Islet precursor cell (in vitro differentiated cells): ENCODE data around the gene SLC9A3.

ENCODE experiments used
- DNase-seq: peaks from one replicate; pipeline ENCODE4 v3.0.0-alpha.2; 2018

The SLC9A3 gene

DNA sequence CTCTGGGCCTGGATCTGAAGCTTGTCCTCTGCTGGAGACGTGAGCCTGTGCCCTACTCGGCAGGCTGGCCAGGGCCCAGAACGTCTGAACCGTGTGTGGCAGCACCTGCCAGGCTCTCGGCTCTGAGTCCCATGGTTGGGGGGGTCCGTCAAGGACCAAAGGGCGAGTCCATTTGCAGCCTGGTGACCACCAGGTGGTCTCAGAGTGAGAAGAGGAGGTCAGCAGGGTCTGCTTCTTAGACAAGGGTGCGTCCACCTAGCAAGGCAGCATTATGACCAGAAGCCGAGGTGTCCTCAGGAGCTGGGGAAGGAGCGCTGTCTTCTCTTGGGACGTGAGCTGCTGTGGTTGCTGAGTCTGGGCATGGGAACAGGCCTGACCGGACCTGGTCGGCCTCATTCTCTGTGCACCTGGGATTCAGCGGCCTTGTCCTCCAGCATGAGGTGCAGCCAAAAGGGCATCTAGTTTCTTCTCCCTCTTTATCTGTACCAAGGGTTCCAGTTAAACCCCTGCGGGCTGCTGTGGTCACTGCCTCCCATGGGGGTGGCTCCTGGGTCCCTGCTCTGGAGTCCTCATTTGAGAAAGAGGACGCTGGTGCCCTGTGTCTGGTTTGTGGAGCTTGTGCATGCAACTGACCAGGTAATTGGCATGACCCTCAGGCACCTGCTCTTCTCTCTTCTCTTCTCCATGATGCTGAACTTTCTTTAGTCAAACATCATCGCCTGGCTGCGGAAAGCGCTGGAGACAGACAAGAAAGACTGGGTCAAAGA lies 66.9 kb downstream of the SLC9A3 start:
- peak; percentile 47 for DNase-seq

DNA sequence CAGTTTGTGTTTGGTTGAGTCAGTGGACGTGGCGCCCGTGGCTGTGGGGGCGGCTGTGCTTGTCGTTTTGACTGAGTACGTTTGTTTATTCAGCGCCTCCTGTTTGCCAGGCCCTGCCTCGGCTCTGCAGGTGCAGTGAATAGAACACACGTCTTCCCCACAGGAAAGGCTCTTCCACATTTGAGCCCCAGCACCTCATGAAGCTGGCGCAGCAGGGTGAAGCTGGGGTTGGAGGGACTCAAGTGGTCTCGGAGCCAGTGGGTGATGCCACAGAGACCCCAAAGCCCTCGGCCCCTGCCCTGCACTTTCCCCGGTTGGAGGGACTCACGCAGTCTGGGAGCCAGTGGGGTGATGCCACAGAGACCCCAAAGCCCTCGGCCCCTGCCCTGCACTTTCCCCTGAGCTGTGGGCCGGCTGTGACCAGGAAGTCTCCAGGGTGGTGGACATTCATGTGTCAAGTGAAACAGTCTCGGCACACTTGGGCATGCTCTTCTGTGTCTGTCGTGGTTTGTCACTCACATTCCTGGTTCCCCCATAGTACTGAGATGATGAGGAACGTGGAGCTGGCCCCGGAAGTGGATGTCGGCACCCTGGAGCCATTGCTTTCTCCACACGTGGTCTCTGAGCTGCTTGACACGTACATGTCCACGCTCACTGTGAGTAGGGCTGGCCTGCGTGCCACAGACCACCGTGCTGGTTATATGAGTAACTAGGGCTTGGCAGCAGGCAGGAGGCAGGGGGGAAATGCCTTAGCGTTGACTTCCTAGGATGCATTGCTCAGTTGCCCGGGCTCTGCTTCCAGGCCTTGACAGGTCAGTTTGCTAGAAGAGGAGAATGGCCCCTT lies 67.7 kb downstream of the SLC9A3 start:
- DNase-seq, result peak; percentile 43

DNA sequence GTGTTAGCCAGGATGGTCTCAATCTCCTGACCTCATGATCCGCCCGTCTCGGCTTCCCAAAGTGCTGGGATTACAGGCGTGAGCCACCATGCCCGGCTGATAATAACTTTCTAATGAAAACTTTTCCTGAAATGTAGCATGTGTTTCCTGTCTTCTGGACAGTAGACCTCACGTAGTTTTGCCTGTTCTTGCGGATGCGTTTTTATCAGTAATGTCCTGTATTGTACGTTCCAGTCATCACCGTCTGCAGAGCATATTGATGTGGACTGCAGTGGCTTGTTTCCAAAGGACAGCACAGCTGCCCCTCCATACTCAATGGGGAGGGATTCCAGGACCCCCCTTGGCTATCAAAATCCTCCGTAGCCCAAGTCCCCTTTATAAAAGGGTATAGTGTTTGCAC lies 68.4 kb downstream of the SLC9A3 start:
- no peak for DNase-seq

DNA sequence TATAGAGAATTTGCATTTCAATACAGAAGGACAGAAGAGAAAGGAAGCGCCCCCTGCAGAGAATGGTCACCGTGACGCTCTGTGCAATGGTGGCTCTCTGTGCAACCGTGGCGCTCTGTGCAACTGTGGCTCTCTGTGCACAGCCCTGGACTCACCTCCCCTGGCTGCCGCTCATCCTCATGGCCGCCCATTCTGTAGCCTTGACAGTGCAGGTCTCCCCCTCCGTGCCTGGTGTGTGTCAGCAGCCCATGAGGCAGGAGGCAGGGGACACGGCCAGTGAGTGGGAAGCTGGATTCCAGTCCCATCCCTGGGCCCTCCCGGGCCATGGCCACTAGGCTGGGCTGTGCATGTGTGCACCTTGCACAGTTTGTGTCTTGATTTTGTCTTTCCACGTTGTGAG lies 69.3 kb downstream of the SLC9A3 start:
- DNase-seq, result no peak

DNA sequence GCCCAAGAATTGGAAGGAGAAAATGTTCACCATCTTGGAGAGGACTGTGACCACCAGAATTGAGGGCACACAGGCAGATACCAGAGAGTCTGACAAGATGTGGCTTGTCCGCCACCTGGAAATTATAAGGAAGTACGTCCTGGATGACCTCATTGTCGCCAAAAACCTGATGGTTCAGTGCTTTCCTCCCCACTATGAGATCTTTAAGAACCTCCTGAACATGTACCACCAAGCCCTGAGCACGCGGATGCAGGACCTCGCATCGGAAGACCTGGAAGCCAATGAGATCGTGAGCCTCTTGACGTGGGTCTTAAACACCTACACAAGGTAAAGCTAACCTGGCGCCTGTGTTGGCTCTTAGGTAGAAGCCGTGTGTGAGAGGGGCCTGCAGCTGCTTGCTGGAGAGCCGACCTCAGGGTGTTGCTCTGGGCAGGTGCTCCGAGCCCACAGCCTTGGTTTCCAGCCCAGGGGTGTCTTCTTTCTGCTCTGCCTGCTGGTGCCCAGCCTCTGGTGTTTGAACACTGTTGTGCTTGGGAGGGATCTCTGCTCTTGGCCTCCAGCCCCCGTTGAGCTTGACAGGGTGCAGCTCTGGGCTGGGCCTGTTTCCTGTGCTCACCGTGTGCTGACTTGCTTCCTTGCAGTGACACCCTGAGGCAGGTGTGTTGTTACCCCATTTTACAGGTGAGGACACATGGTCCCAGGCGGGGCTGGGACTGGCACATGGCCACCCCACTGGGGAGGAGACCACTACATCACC lies 70.3 kb downstream of the SLC9A3 start:
- no peak for DNase-seq

DNA sequence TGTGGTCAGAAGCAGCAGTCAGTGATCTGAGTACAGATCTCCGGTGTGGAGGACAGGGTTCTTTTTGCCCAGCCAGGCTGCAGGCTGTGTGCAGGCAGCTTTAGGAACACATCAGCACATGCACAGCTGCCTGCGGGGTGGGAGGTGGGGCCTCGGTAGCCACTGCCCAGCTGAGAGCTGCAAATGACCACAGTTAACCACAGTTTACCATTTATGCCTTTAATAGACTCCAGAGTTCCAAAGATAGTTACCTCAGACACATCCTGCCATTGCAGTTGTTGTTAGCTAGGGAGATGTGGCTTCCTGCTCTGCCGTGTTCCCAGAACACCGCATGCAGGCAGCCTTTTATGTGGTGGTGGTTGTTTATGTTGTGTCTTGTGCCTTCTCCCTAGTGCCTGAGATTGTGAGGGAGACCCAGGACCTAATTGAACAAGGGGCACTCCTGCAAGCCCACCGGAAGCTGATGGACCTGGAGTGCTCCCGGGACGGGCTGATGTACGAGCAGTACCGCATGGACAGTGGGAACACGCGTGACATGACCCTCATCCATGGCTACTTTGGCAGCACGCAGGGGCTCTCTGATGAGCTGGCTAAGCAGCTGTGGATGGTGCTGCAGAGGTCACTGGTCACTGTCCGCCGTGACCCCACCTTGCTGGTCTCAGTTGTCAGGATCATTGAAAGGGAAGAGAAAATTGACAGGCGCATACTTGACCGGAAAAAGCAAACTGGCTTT lies 71.1 kb downstream of the SLC9A3 start:
- DNase-seq, result peak; percentile 43

DNA sequence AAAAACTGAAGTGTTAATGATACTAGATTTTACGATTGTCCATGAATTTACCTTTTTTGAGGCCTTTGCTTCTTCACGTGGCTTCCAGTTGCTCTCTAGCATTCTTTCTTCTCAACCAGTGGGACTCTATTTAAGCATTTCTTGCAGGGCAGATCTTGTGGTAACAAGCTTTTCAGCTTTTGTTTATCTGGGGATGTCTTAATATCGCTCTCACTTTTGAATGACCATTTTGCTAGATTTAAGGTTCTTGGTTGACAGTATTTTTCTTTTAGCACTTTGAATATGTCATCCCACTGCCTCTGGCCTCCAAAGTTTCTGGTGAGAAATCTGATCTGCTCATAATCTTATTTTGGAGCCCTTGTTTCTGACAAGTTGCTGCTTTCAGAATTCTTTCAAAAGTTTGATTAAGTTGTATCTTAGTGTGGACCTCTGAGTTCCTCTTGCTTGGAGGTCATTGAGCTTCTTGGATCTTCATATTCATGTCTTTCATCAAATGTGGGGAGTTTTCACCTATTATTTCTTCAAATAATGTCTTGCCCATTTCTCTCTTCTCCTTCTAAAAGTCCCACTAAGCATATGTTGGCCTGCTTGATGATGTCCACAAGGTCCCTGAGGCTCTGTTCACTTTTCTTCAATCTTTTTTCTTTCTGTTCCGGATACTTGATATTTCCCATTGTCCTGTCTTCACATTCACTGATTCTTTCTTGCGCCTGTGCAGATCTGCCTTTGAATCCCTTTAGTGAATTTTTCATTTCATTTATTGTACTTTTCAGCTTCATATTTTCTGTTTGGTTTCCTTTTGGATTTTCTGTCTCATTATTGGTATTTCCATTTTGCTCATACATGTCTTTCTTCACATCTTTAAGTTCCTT lies 72.4 kb downstream of the SLC9A3 start:
- DNase-seq, result no peak

DNA sequence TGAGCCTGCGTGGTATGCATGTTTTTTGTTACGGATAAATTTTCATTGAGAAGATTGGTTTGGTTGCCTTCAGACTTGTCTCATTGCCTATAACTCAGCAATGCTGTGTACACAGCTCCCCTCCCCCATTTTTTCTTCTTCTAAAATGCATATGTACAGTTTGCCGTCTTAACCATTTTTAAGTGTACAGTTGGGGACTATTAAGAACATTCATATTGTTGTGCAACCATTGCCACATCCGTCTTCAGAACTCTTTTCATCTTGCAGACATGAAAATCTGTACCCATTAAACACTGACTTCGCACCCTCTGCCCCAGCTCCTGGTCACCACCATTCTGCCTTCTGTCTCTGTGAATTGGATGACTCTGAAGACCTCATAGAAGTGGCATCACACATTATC lies 75.1 kb downstream of the SLC9A3 start:
- DNase-seq, result no peak

DNA sequence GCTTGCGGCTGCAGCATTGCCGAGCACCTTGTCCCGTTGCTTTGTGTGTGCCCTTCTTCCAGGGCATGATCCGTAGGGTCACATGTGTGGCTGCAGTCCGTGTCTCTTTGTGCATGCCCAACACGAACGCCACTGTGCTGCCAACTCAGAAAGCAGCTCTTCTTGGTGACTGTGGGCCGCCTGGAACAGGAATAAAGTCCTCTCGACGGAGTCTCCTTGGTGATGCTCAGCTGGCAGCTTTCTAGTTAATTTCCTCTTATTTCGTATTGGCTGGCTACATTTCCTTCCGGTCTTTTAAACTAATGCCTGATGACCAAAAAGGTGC lies 75.5 kb downstream of the SLC9A3 start:
- no peak for DNase-seq

DNA sequence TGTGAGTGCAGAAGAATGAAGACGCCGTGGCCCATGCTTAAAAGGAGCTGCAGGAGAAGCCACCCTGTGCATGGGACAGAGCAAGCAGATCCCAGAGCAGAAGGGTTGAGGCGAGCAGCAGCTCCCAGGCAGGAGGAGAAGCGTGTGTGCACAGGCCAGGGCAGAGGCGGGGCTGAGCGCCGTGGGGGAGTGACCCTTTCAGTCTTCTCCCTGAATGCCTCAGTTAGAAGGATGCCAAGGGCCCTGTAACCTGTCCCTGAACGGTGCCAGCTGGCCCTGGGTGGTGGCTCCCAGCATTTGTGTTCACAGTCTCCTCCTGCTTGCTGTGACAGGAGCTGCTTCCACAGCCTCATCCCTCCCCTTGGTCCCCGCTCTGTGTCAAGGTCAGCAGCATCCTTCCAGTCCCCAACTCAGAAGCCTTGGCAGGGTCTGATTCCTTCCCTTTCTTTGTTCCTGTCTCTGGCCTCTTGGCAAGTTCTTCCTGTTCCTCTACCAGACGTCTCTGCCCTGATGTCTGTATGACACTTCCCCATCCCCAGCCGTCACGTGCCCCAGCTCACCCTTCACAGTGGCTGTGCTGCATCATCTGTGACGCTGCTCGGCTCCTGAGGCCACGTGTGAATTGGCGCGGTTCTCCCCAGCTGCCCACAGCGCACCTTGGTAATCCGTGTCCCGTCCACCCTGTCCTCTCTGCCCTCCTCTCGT lies 76.0 kb downstream of the SLC9A3 start:
- no peak for DNase-seq

DNA sequence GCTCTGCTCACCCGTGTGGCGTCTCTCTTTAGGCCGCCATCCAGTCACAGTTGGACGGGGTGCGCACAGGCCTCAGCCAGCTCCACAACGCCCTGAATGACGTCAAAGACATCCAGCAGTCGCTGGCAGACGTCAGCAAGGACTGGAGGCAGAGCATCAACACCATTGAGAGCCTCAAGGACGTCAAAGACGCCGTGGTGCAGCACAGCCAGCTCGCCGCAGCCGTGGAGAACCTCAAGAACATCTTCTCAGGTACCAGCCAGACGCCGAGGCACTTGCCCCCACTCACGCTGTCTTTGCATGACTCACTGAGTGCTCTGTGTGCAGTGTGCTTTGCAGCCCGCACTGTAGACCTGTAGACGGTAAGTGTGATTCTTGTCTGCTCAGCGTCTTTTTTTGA lies 76.7 kb downstream of the SLC9A3 start:
- DNase-seq, result peak; percentile 49

DNA sequence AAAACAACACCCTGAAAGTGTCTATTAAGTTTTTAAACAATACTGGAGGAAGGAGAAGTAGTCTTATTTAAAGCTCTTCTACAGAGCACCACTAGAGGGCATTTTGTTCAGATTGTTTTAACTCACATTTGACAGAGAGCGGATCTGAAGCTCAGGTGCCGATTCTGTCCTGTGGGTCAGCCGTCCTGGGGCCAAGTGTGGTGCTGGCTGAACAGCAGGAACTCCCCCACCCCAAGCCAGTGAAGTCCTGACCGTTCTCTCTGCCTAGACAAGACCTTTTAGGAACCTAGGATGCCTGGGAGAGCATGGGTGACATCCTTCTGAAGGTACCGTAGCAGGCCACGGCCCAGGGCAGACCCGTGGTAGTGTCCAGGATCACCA lies 77.4 kb downstream of the SLC9A3 start:
- DNase-seq, result peak; percentile 42

DNA sequence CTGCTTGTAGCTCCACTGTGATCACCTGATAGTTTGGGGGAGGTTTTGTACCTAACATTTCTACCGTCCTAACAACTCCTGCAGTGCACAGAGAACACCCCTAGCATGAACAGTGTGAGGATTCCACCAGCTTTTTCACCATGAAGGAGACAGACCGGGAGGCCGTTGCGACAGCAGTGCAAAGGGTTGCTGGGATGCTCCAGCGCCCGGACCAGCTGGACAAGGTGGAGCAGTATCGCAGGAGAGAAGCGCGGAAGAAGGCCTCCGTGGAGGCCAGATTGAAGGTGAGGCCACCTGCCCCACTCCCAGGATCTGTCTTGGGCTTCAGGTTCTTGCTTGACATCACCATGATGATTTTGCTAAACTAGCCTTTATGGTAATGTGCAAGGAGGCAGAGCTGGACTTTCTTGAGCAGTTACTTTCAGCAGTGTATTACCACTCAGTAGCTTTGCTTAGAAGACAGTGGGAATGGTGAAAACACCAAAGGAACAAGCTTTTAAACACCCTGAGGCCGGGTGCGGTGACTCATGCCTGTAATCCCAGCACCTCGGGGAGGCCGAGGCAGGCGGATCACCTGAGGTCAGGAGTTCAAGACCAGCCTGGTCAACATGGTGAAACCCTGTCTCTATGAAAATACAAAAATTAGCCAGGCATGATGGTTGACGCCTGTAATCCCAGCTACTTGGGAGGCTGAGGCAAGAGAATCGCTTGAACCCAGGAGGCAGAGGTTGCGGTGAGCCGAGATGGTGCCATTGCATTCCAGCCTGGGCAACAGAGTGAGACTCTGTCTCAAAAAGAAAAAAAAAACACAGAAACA lies 78.0 kb downstream of the SLC9A3 start:
- DNase-seq, result no peak

DNA sequence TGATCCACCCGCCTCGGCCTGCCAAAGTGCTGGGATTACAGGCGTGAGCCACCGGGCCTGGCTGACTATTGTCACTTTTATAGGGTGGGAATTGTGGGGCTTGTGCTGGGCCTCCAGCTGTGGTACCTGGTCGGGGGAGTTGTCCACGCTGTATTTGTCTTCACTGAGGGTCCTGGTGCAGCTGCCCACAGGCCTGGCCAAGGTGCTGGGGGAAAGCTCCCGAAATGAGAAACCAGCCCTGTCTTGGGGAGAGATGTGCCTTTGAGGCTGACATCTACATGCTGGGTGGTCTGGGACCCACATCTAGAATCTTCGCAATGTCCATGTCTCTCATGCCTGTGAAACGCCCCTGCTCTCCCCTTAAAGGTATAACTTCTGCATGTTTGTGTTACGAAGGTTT lies 78.7 kb downstream of the SLC9A3 start:
- no peak for DNase-seq

DNA sequence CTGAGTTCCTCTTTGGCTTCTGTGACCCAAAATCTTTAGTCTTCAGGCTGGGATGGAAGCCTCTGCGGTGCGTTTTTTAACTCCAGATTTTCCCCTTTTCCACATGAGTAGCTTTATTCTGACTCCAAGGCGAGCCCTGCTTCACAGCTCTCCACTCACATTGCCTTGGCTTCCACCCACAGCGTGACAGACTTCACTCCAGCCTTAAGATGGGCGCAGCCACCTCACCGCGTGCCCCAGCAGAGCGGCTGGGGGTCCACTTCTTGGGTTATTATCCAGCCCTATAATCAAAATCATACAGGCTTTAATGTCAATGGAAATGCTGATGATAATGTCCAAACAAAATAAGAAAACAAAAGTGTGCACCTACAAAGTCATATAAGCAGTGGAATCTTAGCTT lies 80.0 kb downstream of the SLC9A3 start:
- DNase-seq, result no peak

DNA sequence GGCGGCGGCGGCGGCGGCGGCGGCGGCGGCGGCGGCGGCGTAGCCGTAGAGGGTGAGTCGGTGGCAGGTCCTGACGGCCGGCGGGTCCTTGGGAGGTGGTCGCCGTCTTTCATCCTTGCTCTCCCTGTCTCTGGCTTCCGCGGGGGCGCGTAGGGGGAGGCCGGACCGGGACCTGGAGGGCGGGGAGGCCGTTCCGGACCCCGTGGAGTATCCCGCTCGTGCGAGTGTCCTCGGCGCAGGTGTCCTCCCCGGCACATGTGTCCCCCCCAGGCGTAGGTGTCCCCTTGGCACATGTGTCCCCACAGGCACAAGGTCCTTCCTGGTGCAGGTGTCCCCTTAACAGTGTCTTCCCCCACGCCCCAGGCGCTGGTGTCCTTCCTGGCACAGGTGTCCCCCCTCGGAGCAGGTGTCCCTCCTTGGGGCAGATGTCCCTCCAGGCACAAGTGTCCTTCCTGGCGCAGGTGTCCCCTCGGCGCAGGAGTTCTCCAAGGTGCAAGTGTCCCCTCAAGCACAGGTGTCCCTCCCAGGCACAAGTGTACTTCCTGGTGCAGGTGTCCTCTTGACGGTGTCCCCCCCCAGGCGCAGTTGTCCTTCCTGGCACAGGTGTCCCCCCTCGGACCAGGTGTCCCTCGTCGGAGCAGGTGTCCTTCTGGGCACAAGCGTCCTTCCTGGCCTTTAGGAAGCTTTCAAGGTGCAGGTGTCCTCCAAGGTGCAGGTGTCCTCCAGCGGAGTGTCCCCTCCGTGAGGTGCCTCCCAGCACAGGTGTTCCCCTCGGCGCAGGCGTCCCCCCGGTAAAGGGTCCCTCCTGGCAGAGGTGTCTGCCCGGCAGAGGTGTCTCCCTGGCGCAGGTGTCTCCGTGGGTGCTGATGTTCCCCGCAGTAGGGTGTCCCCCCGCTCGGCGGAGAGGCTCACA lies 80.8 kb downstream of the SLC9A3 start:
- peak; percentile 49 for DNase-seq

DNA sequence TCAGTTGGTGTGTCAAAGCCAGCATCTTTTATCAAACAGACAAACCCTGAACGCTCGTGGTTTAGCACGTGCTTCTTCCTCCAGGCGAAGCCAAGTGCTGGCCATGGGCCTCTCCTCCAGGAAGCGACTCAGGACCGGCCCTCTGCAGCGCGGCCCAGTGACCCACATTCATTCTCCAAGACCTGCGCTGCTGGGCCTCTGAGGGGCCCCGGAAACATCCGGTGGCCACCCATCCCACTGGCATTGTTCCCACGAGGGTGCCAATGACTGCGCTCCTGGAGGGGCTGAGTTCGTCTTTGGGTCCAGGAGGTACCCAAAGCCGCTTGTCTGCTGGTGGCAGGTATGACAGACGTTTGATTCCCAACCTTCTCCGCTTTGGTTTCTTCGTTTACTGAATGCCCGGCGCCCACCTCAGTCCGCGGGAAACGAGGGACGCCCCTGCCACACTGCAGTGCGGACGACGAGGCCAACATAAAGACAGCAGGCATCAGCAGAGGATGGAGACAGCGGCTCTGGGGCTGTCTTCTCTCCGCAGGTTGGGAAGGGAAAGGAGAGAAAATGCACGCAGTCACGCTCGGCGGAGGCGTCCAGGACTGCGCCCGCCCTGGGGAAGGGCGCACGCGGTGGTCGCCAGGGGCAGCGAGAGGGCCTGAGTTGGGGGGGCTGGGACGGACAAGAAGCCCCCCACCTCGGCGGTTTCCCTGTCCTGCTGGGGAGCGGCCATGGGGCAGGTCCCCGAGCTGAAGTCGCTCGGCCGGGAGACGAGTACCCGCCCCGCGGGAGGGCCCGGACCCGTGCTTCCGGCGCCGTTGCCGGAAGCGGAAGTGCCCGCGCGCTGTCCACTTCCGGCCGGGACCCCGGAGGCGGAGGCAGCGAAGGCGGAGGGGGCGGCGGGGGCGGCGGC lies 81.7 kb downstream of the SLC9A3 start, which contains the start of gene EXOC3:
Gene EXOC3, plus strand, starts transcription at position 842 of the 904 bp plus-strand sequence. CDS start 3,030 bp downstream, outside the sequence.
- peak; percentile 83 for DNase-seq

DNA sequence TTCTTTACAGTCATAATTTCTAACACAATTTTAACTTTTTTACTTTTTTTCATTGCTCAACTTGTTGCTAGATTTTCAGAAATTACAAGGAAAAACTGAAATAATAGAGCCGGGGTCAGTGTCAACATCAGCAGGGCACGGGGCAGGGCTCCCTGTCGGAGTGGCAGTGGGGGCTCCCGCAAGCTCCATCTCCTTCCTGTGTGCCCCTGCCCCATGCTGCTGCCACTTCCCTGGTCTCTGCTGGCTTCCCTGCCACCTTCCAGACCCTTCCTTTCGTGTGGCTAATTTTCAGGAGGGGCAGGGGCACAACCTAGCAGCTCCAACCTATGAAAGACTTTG lies 82.3 kb downstream of the SLC9A3 start:
- DNase-seq, result no peak
